HepG2 (cell line): ENCODE results near the gene GSS. TPM values are rescaled to one million over a fixed set of nuclear protein-coding genes. Genes with fewer than 3 reads are reported as not detected.
A peak's percentile ranks its signal among the peaks of the same experiment; 100 is the strongest.

Source experiments
- ATAC-seq: fragments of 200-7000 bp; cut with Tn5 transposase; 3 replicates; pipeline ENCODE4 v1.9.1; 2020; ENCODE audit warnings: mild to moderate bottlenecking, moderate library complexity
- BruUV-seq: library from RNA; stranded (reverse); fragments of 400-500 nt; replicated peaks from 2 replicates; lab custom pipeline; 2021; lab: Mats Ljungman, UMichigan
- CTCF ChIA-PET: fragments of 300-600 bp; formaldehyde crosslinking; extraction: SDS; loops from one replicate; lab custom pipeline; 2021; ENCODE audit warnings: low total read pairs, inconsistent platforms, low intra/inter-chr PET ratio; lab: Yijun Ruan, JAX
- POLR2A ChIA-PET: fragments of 350-600 bp; sonication (Branson Sonifier 250); formaldehyde crosslinking; loops from one replicate; lab custom pipeline; 2020; ENCODE audit warnings: antibody characterized with exemption, inconsistent platforms; lab: Yijun Ruan, JAX
- DNase-seq: peaks from one replicate; pipeline ENCODE4 v3.0.0-alpha.2; 2015; ENCODE audit warnings: low spot score
- FAIRE-seq: peaks from 3 replicates; lab custom pipeline; 2011; peaks lifted over from hg19 to GRCh38; lab: Jason Lieb, UNC
- H2AFZ ChIP-seq: one replicate; pipeline ENCODE4 v1.6.1; 2011; ENCODE audit warnings: low read length, inconsistent platforms
- H3K27ac ChIP-seq: fragments of 300-600 bp; 3 replicates; pipeline ENCODE4 v1.8.0; 2011; ENCODE audit warnings: mixed run types, mild to moderate bottlenecking, mixed read lengths, low read length, inconsistent platforms; ENCODE audit not compliant: insufficient read depth; ENCODE audit errors: extremely low read length
- H3K27me3 ChIP-seq, 2 experiments: fragments of 200-600 bp in 1 of 2; 2 replicates in 1 of 2; 3 replicates in 1 of 2; pipeline versions ENCODE4 v1.6.0 to v1.8.0; 2011; ENCODE audit warnings: low read length in 2 of 2, mild to moderate bottlenecking in 2 of 2, moderate library complexity in 2 of 2, inconsistent platforms in 1 of 2; ENCODE audit not compliant: insufficient read depth in 2 of 2, control insufficient read depth in 1 of 2
- H3K36me3 ChIP-seq, 2 experiments: fragments of 200-600 bp in 1 of 2; replicated peaks in 1 of 2; 2 replicates in 1 of 2; 3 replicates in 1 of 2; pipeline versions ENCODE4 v1.5.1 to v1.8.0; 2011; ENCODE audit warnings: low read length in 2 of 2, inconsistent platforms in 1 of 2; ENCODE audit not compliant: insufficient read depth in 2 of 2, control insufficient read depth in 1 of 2
- H3K4me1 ChIP-seq: 2 replicates; pipeline ENCODE4 v1.5.1; 2012; ENCODE audit warnings: low read length, inconsistent platforms; ENCODE audit not compliant: insufficient read depth
- H3K4me2 ChIP-seq: 2 replicates; pipeline ENCODE4 v1.6.0; 2011; ENCODE audit warnings: low read depth, low read length, inconsistent platforms
- H3K4me3 ChIP-seq, 3 experiments: fragments of 200-600 bp in 1 of 3; sonication (generic), shearing (Covaris generic) in 1 of 3; replicated peaks in 1 of 3; 2 replicates each; pipeline ENCODE4 v1.5.1; 2011 to 2016; ENCODE audit warnings: low read length in 3 of 3, inconsistent platforms in 2 of 3, low read depth in 2 of 3, mild to moderate bottlenecking in 2 of 3, control low read depth in 1 of 3, mixed read lengths in 1 of 3; ENCODE audit not compliant: insufficient read depth in 1 of 3
- H3K79me2 ChIP-seq: one replicate; pipeline ENCODE4 v1.6.1; 2011; ENCODE audit warnings: low read length, inconsistent platforms; ENCODE audit not compliant: insufficient read depth
- H3K9ac ChIP-seq: 2 replicates; pipeline ENCODE4 v1.6.0; 2011; ENCODE audit warnings: mild to moderate bottlenecking, low read depth, low read length, inconsistent platforms; ENCODE audit not compliant: insufficient read depth
- H3K9me3 ChIP-seq: 2 replicates; pipeline ENCODE4 v1.5.1; 2012; ENCODE audit warnings: mild to moderate bottlenecking, low read length
- H4K20me1 ChIP-seq: 2 replicates; pipeline ENCODE4 v1.6.0; 2011; ENCODE audit warnings: inconsistent platforms, mild to moderate bottlenecking, low read length, moderate library complexity; ENCODE audit not compliant: insufficient read depth
- ATM ChIP-seq: fragments of 450-650 bp; IDR thresholded peaks from 2 replicates; pipeline ENCODE4 v1.7.1; 2017; ENCODE audit warnings: mild to moderate bottlenecking, borderline replicate concordance
- BRCA1 ChIP-seq: sonication (generic); formaldehyde crosslinking; IDR thresholded peaks from 2 replicates; pipeline ENCODE4 v1.4.0; 2020; ENCODE audit warnings: missing genetic modification reagents
- CREM ChIP-seq, 2 experiments: sonication (generic) in 1 of 2; formaldehyde crosslinking in 1 of 2; IDR thresholded peaks; 2 replicates each; pipeline versions ENCODE4 v1.4.0 to v1.6.1; 2016 to 2020; ENCODE audit warnings: antibody characterized with exemption in 1 of 2, mild to moderate bottlenecking in 1 of 2, missing genetic modification reagents in 1 of 2
- GATAD2A ChIP-seq: IDR thresholded peaks from 2 replicates; pipeline ENCODE4 v1.6.1; 2016
- GFI1 ChIP-seq: sonication (generic); formaldehyde crosslinking; IDR thresholded peaks from 2 replicates; pipeline ENCODE4 v1.5.0; 2020; ENCODE audit warnings: missing genetic modification reagents, mild to moderate bottlenecking, borderline replicate concordance
- KDM6A ChIP-seq: IDR thresholded peaks from 2 replicates; pipeline ENCODE4 v1.6.1; 2016; ENCODE audit warnings: low read depth
- NFYC ChIP-seq: IDR thresholded peaks from 2 replicates; pipeline ENCODE4 v1.6.1; 2016; ENCODE audit warnings: missing genetic modification reagents, missing compliant biosample characterization
- NKX3-1 ChIP-seq: sonication (generic); formaldehyde crosslinking; IDR thresholded peaks from 2 replicates; pipeline ENCODE4 v1.5.0; 2020; ENCODE audit warnings: missing genetic modification reagents
- PLRG1 ChIP-seq: fragments of 450-650 bp; conservative IDR thresholded peaks from 2 replicates; pipeline ENCODE4 v1.6.1; 2016
- TARDBP ChIP-seq: sonication (generic); formaldehyde crosslinking; IDR thresholded peaks from 2 replicates; pipeline ENCODE4 v1.8.0; 2022; ENCODE audit warnings: mild to moderate bottlenecking, missing genetic modification reagents
- ZNF224 ChIP-seq: sonication (generic); formaldehyde crosslinking; IDR thresholded peaks from 2 replicates; pipeline ENCODE4 v1.5.0; 2020; ENCODE audit warnings: mild to moderate bottlenecking, missing genetic modification reagents
- ZNF232 ChIP-seq: sonication (generic); formaldehyde crosslinking; IDR thresholded peaks from 2 replicates; pipeline ENCODE4 v1.4.0; 2020; ENCODE audit warnings: missing genetic modification reagents, borderline replicate concordance
- ZNF652 ChIP-seq: IDR thresholded peaks from 2 replicates; pipeline ENCODE4 v1.6.1; 2016; ENCODE audit warnings: low read depth, borderline replicate concordance
- ZNF670 ChIP-seq: sonication (generic); formaldehyde crosslinking; IDR thresholded peaks from 2 replicates; pipeline ENCODE4 v1.8.0; 2022; ENCODE audit warnings: mild to moderate bottlenecking, missing genetic modification reagents, borderline replicate concordance
- ZSCAN29 ChIP-seq: sonication (generic); formaldehyde crosslinking; conservative IDR thresholded peaks from 2 replicates; pipeline ENCODE4 v1.4.0; 2020; ENCODE audit warnings: mild to moderate bottlenecking, missing genetic modification reagents
- WGBS: methylation state at CpG from one replicate; pipeline ENCODE4 v1.1.6; 2017; ENCODE audit warnings: low lambda C conversion rate; 5-methylcytosine and 5-hydroxymethylcytosine counted together
- in situ Hi-C: cut with HindIII; loops from 2 replicates; pipeline ENCODE4 v1.10.0; 2017; ENCODE audit warnings: low pct_unique_long_range_greater_than_20kb; ENCODE audit not compliant: extremely low pct_ligation_motif_present
- intact Hi-C: fragments of 100-400 bp; cut with micrococcal nuclease; formaldehyde crosslinking; loops from one replicate; pipeline ENCODE4 v1.10.0; 2022; ENCODE audit not compliant: unreplicated experiment
- polyA plus RNA-seq, 8 experiments: library from polyadenylated mRNA; depleted of rRNA in 3 of 8; stranded (reverse) in 7 of 8; unstranded in 1 of 8; fragments of >200 nt; fragmentation: Illumina TruSeq in 4 of 8; extraction: Trizol in 4 of 8; gene quantifications; 2 replicates each; pipeline versions ENCODE4 v1.2.1 to v1.2.3, GENCODE V29; 2011 to 2016; ENCODE audit warnings: low read depth in 4 of 8, missing spikeins in 1 of 8, mixed read lengths in 1 of 8; ENCODE audit not compliant: insufficient read depth in 1 of 8
- total RNA-seq, 5 experiments: library from RNA; depleted of rRNA; stranded (reverse); fragments of >200 nt; fragmentation: Illumina TruSeq; extraction: Trizol; gene quantifications; 2 replicates each; pipeline ENCODE4 v1.2.3, GENCODE V29; 2016; ENCODE audit warnings: low read depth in 1 of 5
- TF ChIP-seq, protein P1 (sequence below): sonication (generic); formaldehyde crosslinking; IDR thresholded peaks from 2 replicates; pipeline ENCODE4 v1.9.0; 2021; ENCODE audit warnings: mild to moderate bottlenecking, missing genetic modification reagents
- TF ChIP-seq, protein P2 (sequence below): sonication (generic); formaldehyde crosslinking; IDR thresholded peaks from 2 replicates; pipeline ENCODE4 v1.4.0; 2020; ENCODE audit warnings: mild to moderate bottlenecking, missing genetic modification reagents

Gene GSS
- total and polyA plus RNA-seq, 2 of the 13 experiments (the other 11 are each of a cell fraction or from before 2014, with no cell fraction given) = 80.1 to 102 TPM

DNA sequence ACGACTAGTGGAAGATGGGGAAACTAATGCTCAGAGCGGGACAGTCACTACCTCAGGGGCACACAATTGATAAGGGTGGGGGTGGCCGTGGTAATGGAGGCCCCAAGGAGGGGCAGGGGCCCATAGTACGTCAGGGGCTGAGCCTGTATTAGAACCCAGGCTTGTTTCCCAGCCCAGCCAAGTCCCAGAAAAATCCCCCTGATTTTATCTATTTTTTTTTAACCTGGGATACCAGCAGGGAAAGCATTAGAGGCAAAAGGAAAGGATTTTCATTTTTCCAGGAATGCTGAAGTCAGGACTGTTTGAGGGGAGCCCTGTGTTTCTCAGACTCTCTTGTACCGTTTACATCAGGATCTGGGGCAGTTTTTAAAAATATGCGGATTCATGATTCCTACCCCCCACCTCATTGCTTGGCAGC is 444 bp upstream of the GSS start (continued):
- TF ChIP-seq NKX3-1 (CRISPR knock-in tag) (no peak), KDM6A (CRISPR knock-in tag) (0 out of 2 replicates have a peak, but pooled peaks have one; percentile 0), ZSCAN29 (CRISPR knock-in tag) (0 out of 2 replicates have a peak, but pooled peaks have one; percentile 13), GFI1 (no peak), GATAD2A (CRISPR knock-in tag) (0 out of 2 replicates have a peak, but pooled peaks have one; percentile 9), ZNF232 (CRISPR knock-in tag) (no peak), ZNF670 (0 out of 2 replicates have a peak, but pooled peaks have one; percentile 2), NFYC (CRISPR knock-in tag) (no peak), TARDBP (CRISPR knock-in tag) (peak; percentile 11; the same call in 1 of the 2 replicates)

- no TSS peak for BruUV-seq
- DNase-seq = peak; percentile 67
- no peaks in the 10 kb centered on the region for H4K20me1 ChIP-seq
- peak overlapping the region; percentile 72 for H3K27ac ChIP-seq
- peaks cover 6% of the 10 kb centered on the region for H3K79me2 ChIP-seq
- H3K4me2 ChIP-seq = peak overlapping the region; percentile 84
- 7% methylated on average over 13 of the region's 13 CpGs for whole genome bisulfite sequencing
- POLR2A ChIA-PET = interaction anchor here (0.7 to 7.0 kb wide), 15 partner anchors 8 to 788 kb away, joined by 3 to 126 read pairs (median 5); partner anchors contain the start of genes ACSS2, CEP250, EIF6 and NCOA6
- peak overlapping the region; percentile 74 to 83 (median 82) for H3K4me3 ChIP-seq
- no peak for FAIRE-seq
- H3K4me1 ChIP-seq = peaks cover 40% of the 10 kb centered on the region
- peaks cover 0 to 10% of the 10 kb centered on the region in 2 experiments; a peak in 2 of 5 replicates for H3K27me3 ChIP-seq
- peak; percentile 37 for ATAC-seq
- H3K9me3 ChIP-seq = no peaks in the 10 kb centered on the region
- peak overlapping the region; percentile 84 for H3K9ac ChIP-seq
- H3K36me3 ChIP-seq = peaks cover 0 to 4% of the 10 kb centered on the region in 2 experiments; a peak in 3 of 5 replicates
- intact Hi-C loops = no loop called here
- CTCF ChIA-PET = interaction anchor here (3.1 to 9.2 kb wide), 2 partner anchors 81 to 121 kb away, joined by 13 to 123 read pairs; partner anchors contain the start of genes ACSS2 and GGT7
- H2AFZ ChIP-seq = peak overlapping the region; percentile 18
- in situ Hi-C loops = loop anchor here (5.0 kb wide), 1 partner anchor 83 kb away; the partner anchor contains the start of gene GGT7
- TF ChIP-seq, protein P1, sequence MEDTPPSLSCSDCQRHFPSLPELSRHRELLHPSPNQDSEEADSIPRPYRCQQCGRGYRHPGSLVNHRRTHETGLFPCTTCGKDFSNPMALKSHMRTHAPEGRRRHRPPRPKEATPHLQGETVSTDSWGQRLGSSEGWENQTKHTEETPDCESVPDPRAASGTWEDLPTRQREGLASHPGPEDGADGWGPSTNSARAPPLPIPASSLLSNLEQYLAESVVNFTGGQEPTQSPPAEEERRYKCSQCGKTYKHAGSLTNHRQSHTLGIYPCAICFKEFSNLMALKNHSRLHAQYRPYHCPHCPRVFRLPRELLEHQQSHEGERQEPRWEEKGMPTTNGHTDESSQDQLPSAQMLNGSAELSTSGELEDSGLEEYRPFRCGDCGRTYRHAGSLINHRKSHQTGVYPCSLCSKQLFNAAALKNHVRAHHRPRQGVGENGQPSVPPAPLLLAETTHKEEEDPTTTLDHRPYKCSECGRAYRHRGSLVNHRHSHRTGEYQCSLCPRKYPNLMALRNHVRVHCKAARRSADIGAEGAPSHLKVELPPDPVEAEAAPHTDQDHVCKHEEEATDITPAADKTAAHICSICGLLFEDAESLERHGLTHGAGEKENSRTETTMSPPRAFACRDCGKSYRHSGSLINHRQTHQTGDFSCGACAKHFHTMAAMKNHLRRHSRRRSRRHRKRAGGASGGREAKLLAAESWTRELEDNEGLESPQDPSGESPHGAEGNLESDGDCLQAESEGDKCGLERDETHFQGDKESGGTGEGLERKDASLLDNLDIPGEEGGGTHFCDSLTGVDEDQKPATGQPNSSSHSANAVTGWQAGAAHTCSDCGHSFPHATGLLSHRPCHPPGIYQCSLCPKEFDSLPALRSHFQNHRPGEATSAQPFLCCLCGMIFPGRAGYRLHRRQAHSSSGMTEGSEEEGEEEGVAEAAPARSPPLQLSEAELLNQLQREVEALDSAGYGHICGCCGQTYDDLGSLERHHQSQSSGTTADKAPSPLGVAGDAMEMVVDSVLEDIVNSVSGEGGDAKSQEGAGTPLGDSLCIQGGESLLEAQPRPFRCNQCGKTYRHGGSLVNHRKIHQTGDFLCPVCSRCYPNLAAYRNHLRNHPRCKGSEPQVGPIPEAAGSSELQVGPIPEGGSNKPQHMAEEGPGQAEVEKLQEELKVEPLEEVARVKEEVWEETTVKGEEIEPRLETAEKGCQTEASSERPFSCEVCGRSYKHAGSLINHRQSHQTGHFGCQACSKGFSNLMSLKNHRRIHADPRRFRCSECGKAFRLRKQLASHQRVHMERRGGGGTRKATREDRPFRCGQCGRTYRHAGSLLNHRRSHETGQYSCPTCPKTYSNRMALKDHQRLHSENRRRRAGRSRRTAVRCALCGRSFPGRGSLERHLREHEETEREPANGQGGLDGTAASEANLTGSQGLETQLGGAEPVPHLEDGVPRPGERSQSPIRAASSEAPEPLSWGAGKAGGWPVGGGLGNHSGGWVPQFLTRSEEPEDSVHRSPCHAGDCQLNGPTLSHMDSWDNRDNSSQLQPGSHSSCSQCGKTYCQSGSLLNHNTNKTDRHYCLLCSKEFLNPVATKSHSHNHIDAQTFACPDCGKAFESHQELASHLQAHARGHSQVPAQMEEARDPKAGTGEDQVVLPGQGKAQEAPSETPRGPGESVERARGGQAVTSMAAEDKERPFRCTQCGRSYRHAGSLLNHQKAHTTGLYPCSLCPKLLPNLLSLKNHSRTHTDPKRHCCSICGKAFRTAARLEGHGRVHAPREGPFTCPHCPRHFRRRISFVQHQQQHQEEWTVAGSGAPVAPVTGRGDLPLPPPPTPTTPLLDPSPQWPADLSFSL (CRISPR knock-in tag) = peak; percentile 64; the same call in 1 of the 2 replicates
- TF ChIP-seq ZNF652 (CRISPR knock-in tag) (no peak), PLRG1 (no peak), BRCA1 (CRISPR knock-in tag) (no peak), ATM (no peak), CREM (IDR thresholded peaks at IDR 0.05) (no peak), CREM (CRISPR knock-in tag; IDR thresholded peaks at IDR 0.05) (no peak), ZNF224 (no peak)
- TF ChIP-seq, protein P2, sequence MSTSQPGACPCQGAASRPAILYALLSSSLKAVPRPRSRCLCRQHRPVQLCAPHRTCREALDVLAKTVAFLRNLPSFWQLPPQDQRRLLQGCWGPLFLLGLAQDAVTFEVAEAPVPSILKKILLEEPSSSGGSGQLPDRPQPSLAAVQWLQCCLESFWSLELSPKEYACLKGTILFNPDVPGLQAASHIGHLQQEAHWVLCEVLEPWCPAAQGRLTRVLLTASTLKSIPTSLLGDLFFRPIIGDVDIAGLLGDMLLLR (CRISPR knock-in tag) = peak; percentile 85
Observed at GRCh38 chr20:34954904-34955230, 739 bp downstream of the GSS start.
